ENCODE measurements around the gene KRT36. TPM values are rescaled to one million over a fixed set of nuclear protein-coding genes. Genes with fewer than 3 reads are reported as not detected.

Gene KRT36
- total RNA-seq (2022; extraction: Qiagen RNA extraction; ENCODE audit: low read depth) = not detected in 5 replicates

DNA sequence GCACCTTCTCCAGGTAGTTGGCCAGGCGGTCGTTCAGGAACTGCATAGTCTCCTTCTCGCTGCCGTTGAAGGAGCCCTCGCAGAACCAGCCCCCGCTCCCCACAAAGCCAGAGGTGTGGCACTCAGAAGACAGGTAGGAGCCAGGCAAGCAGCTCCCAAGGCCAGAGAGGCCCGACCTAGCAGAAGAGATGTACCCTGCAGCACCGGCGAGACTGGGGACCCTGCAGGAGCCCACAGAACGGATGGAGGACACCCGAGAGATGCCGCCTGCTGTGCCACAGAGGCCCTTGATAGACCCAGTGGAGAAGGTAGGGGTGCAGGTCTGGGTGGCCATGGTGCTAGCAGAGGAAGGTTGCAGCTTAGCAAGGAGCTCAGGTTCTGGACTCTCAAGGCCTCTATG lies at the start of gene KRT36:
TSS of gene KRT36 (minus strand) at position 380 of the 400 bp plus-strand sequence. CDS start at position 334, 46 bp downstream.

DNA sequence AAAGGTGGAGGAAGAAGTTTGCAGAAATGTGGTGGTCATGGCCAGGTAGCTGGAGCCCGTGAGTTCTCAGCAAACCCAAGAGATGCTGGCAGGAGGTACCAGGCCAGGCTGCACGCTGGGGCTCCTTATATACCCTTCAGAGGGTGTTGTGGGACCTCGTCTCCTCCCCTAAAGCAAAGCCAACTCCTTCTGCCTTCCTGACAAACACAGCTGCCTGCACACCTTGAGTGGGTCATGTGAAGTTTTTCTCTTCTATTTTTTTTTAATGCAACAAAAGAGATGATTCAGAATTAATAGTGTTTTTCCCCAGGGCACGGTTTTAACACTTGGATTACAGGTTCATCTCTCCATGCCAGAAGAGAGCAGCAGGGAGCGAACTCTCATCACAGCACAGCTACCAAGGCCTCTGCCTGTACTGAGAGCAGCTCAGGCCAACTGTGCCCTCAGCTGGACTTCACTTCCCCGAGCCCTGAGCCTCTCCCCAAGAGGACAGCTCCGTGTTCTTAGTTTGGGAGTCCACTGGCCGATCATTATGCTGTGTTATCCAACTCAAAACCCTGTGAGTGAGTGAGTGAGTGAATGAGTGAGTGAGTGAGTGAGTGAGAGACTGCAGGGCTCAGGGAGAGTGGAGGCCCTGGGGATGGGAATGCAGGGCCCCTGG lies 29.2 kb upstream of the KRT36 start, which contains the start of gene KRT15:
TSS of gene KRT15 (minus strand) at position 102 of the 661 bp plus-strand sequence. CDS start at position 39, 63 bp downstream.

DNA sequence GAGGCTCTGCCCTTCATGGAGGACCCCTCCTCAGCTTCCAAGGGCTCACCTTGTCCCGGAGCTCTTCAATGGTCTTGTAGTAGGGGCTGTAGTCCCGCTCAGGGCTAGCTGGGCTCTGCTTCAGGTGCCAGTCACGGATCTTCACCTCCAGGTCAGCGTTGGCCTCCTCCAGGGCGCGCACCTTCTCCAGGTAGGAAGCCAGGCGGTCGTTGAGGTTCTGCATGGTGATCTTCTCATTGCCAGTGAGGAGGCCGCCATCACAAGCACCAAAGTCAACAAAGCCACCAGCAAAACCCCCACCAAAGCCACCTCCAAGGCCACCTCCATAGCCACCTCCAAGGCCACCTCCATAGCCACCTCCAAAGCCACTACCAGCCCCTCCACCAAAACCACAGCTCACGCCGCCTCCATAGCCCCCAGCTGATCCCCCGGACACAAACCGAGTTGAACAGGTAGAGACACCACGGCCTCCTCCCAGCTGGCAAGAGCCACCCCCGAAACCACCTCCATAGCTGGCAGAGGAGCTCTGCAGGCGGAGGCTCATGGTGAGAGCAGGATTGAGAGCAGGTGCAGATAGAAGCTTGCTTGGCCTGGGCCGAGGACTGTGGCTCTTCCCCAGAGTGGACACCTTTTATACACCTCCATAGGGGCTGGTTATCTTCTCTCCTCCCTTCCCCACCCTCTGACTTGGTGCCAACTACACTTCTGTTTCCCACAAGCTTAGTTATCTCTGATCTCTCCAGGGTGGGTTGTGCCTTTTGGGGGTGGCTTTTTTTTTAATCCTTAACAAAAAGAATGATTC lies 15.5 kb upstream of the KRT36 start, which contains the start of gene KRT13:
TSS of gene KRT13 (minus strand) at position 606 of the 802 bp plus-strand sequence. CDS start at position 544, 62 bp downstream.

DNA sequence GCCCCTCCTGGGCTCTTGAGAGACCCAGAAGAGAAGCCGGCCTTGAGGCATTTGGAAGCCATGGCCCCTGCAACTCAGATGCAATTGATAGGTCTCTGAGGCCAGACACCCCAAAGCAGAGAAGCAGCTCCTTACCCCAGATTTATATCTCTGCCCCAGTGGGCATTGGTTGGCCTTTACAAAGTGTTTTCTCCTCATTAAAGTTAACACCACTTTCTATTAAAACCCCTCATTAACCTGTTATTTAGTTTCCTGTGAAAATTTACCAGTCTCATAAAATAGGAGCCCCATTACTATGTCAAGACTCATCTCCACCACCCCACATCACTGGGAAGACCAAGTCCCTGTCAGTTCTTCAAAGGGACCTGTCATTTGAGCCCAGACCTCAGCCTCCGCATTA lies 8.7 kb downstream of the KRT36 start, which contains the start of gene KRT35:
TSS of gene KRT35 (minus strand) at position 116 of the 400 bp plus-strand sequence. CDS start at position 62, 54 bp downstream.

DNA sequence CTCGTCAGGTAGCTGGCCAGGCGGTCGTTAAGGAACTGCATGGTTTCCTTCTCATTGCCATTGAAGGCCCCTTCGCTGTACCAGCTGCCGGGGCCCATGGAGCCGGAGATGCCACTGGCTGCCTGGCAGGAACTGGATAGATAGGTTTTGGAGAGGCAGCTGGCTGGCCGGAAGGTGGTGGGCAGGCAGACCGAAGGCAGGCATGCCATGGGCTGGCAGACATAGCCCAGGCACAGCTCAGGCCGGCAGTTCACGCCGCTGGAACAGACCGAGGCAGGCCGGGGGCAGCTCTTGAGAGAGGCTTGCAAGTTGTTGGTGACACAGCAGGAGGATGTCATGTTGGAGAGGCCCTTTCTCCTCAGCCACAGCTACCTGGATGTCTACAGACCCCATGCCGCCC lies 22.7 kb downstream of the KRT36 start, which contains the start of gene KRT32:
TSS of gene KRT32 (minus strand) at position 399 of the 400 bp plus-strand sequence. CDS start at position 338, 61 bp downstream.

DNA sequence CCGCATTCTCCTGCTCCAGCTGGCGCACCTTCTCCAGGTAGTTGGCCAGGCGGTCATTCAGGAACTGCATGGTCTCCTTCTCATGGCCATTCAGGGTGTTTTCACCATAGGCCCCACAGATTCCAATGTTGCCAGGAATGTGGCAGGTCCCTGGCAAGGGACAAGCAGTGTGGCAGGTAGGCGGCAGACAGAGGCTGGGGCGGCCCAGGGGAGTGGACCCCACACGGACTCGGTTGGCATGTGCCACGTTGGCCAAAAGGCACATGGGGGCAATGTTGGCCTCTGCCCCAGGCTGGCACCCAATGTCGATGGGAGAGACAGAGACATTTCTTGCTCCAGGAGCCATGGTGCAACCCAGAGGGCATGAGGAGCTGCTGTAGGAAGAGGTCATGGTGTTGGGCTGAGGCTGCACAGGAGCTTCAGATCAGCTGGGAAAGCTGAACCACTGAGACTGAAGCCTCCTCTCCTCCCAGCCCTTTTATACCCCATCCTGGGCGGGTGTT lies 49.1 kb downstream of the KRT36 start, which contains the start of gene KRT38:
TSS of gene KRT38 (minus strand) at position 453 of the 503 bp plus-strand sequence. CDS start at position 391, 62 bp downstream.

Other genes starting within 250 kb of the KRT36 start
- gene KRTAP9-4, start 240.2 kb downstream of the KRT36 start, total RNA-seq (2022; extraction: Qiagen RNA extraction; ENCODE audit: low read depth) = not detected in 5 replicates
- not detected in 5 replicates for gene KRTAP9-9, start 234.5 kb downstream of the KRT36 start, total RNA-seq (2022; extraction: Qiagen RNA extraction; ENCODE audit: low read depth)
- not detected in 5 replicates for gene KRTAP9-6, start 224.5 kb downstream of the KRT36 start, total RNA-seq (2022; extraction: Qiagen RNA extraction; ENCODE audit: low read depth)
- not detected in 5 replicates for gene KRTAP9-7, start 214.2 kb downstream of the KRT36 start, total RNA-seq (2022; extraction: Qiagen RNA extraction; ENCODE audit: low read depth)
- gene KRTAP29-1, start 187.1 kb downstream of the KRT36 start, total RNA-seq (2022; extraction: Qiagen RNA extraction; ENCODE audit: low read depth) = not detected in 5 replicates
- gene KRTAP16-1, start 180.6 kb downstream of the KRT36 start, total RNA-seq (2022; extraction: Qiagen RNA extraction; ENCODE audit: low read depth) = not detected in 5 replicates
- gene KRTAP17-1, start 174.2 kb downstream of the KRT36 start, total RNA-seq (2022; extraction: Qiagen RNA extraction; ENCODE audit: low read depth) = not detected in 5 replicates
- gene KRT33A, start 139.1 kb downstream of the KRT36 start, total RNA-seq (2022; extraction: Qiagen RNA extraction; ENCODE audit: low read depth) = not detected in 5 replicates
- not detected in 5 replicates for gene KRT33B, start 120.1 kb downstream of the KRT36 start, total RNA-seq (2022; extraction: Qiagen RNA extraction; ENCODE audit: low read depth)
- 0.20 to 0.78 TPM (median 0.31 TPM) in 5 replicates for gene KRT34, start 107.6 kb downstream of the KRT36 start, total RNA-seq (2022; extraction: Qiagen RNA extraction; ENCODE audit: low read depth)
- not detected in 5 replicates for gene KRT31, start 92.3 kb downstream of the KRT36 start, total RNA-seq (2022; extraction: Qiagen RNA extraction; ENCODE audit: low read depth)
- not detected in 5 replicates for gene KRT37, start 65.3 kb downstream of the KRT36 start, total RNA-seq (2022; extraction: Qiagen RNA extraction; ENCODE audit: low read depth)
- not detected in 5 replicates for gene KRT38, start 48.9 kb downstream of the KRT36 start, total RNA-seq (2022; extraction: Qiagen RNA extraction; ENCODE audit: low read depth)
- gene KRT32, start 22.5 kb downstream of the KRT36 start, total RNA-seq (2022; extraction: Qiagen RNA extraction; ENCODE audit: low read depth) = not detected in 5 replicates
- not detected in 5 replicates for gene KRT35, start 8.8 kb downstream of the KRT36 start, total RNA-seq (2022; extraction: Qiagen RNA extraction; ENCODE audit: low read depth)
- 0.21 to 0.28 TPM in 2 of 5 replicates, not detected in the others for gene KRT13, start 15.7 kb upstream of the KRT36 start, total RNA-seq (2022; extraction: Qiagen RNA extraction; ENCODE audit: low read depth)
- 3.1 to 5.1 TPM (median 4.0 TPM) in 5 replicates for gene KRT15, start 29.0 kb upstream of the KRT36 start, total RNA-seq (2022; extraction: Qiagen RNA extraction; ENCODE audit: low read depth)
- gene KRT19, start 38.4 kb upstream of the KRT36 start, total RNA-seq (2022; extraction: Qiagen RNA extraction; ENCODE audit: low read depth) = 32.9 to 64.6 TPM (median 54.2 TPM) in 5 replicates
- not detected in 5 replicates for gene KRT9, start 82.1 kb upstream of the KRT36 start, total RNA-seq (2022; extraction: Qiagen RNA extraction; ENCODE audit: low read depth)
- 0.08 to 0.15 TPM (median 0.14 TPM) in 3 of 5 replicates, not detected in the others for gene KRT14, start 97.0 kb upstream of the KRT36 start, total RNA-seq (2022; extraction: Qiagen RNA extraction; ENCODE audit: low read depth)
- 0.38 to 1.2 TPM (median 0.89 TPM) in 5 replicates for gene KRT16, start 122.9 kb upstream of the KRT36 start, total RNA-seq (2022; extraction: Qiagen RNA extraction; ENCODE audit: low read depth)
- gene KRT17, start 134.7 kb upstream of the KRT36 start, total RNA-seq (2022; extraction: Qiagen RNA extraction; ENCODE audit: low read depth) = 0.92 to 1.7 TPM (median 1.0 TPM) in 5 replicates
- gene EIF1, start 199.0 kb upstream of the KRT36 start, total RNA-seq (2022; extraction: Qiagen RNA extraction; ENCODE audit: low read depth) = 1,212 to 1,763 TPM (median 1,340 TPM) in 5 replicates
- not detected in 5 replicates for gene GAST, start 222.4 kb upstream of the KRT36 start, total RNA-seq (2022; extraction: Qiagen RNA extraction; ENCODE audit: low read depth)
- 1.1 to 1.8 TPM (median 1.5 TPM) in 5 replicates for gene HAP1, start 244.7 kb upstream of the KRT36 start, total RNA-seq (2022; extraction: Qiagen RNA extraction; ENCODE audit: low read depth)